GM12892 (cell line): ENCODE measurements around the gene DDX60.

Source experiments
- POLR2A ChIP-seq: IDR thresholded peaks from 2 replicates; pipeline ENCODE4 v1.6.1; 2011; ENCODE audit warnings: low read depth, low read length, control low read depth
- TAF1 ChIP-seq: IDR thresholded peaks from 2 replicates; pipeline ENCODE4 v1.6.1; 2011; ENCODE audit warnings: low read depth, mild to moderate bottlenecking, control low read depth, low read length, borderline replicate concordance

DNA sequence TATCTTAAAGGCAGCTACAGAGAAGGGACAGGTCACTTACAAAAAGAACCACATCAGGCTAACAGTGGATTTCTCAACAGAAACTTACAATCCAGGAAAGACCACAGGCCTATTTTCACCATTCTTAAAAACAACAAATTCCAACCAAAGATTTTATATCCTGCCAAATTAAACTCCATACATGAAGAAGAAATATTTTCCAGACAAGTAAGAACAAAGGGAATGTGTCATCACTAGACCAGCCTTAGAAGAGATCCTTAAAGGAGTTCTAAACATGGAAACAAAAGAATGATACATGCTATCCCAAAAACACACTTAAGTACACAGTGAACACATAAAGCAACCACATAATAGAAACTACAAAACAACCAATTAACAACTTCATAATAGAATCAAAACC lies 120.6 kb downstream of the DDX60 start:
- no peak for TF ChIP-seq TAF1
- TF ChIP-seq POLR2A: no peak
